Measurements from ENCODE around the gene STRA6.
A peak's percentile ranks its signal among the peaks of the same experiment; 100 is the strongest.

The STRA6 gene

DNA sequence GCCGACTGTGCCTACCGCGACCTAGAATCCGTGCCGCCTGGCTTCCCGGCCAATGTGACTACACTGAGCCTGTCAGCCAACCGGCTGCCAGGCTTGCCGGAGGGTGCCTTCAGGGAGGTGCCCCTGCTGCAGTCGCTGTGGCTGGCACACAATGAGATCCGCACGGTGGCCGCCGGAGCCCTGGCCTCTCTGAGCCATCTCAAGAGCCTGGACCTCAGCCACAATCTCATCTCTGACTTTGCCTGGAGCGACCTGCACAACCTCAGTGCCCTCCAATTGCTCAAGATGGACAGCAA lies 27.7 kb downstream of the STRA6 start:
- Histone ChIP-seq H3K36me3 (ENCODE audit: control insufficient read depth, insufficient read depth, low read length, severe bottlenecking) (peaks cover 7% of the 10 kb centered on the region), H3K9me3 (ENCODE audit: control insufficient read depth, low read length) (no peaks in the 10 kb centered on the region), H3K9ac (ENCODE audit: low read length) (peak overlapping the region; percentile 87), H3K4me1 (ENCODE audit: control insufficient read depth, insufficient read depth, low read length) (peaks cover 70% of the 10 kb centered on the region), H3K27me3 (replicated peaks; ENCODE audit: control insufficient read depth, insufficient read depth, low read length) (no peaks in the 10 kb centered on the region), H3K4me3 (ENCODE audit: low read length) (peak overlapping the region; percentile 77)
- DNase-seq (ENCODE audit: low read depth): no peak

DNA sequence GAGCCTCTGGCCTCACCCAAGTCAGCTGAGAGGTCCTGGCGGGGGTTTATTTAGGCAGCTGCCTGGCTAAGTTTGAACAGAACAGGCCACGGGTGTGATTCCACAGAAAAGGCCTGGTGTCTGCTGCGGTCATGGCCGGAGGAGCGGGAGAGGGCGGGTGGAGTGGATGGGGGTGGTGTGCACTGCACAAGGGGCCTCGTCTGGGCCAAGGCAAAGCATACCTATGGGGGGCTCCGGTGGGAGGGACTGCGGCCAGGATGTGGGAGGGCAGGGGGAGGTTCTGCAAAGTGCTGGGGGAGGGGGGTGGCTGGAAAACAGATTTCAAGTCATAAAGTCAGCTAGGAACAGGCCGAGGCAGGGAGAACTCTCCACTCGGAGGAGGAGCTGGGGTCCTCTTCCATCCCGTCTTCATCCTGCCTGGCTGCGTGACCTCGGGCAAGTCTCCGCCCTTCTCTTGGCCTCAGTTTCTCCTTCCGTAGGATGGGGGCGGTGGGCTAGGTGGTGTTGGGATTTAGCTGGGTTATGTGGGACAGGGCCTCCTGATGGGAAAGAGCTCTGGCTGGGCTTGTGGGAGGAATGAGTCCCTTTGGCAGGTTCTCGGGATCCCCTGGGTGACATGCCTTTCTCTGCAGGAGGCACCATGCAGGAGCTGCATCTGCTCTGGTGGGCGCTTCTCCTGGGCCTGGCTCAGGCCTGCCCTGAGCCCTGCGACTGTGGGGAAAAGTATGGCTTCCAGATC lies 28.2 kb downstream of the STRA6 start:
- Histone ChIP-seq H3K27me3 (replicated peaks; ENCODE audit: control insufficient read depth, insufficient read depth, low read length) (no peaks in the 10 kb centered on the region), H3K4me3 (ENCODE audit: low read length) (peak overlapping the region; percentile 77), H3K36me3 (ENCODE audit: control insufficient read depth, insufficient read depth, low read length, severe bottlenecking) (peaks cover 7% of the 10 kb centered on the region), H3K9me3 (ENCODE audit: control insufficient read depth, low read length) (no peaks in the 10 kb centered on the region), H3K9ac (ENCODE audit: low read length) (peak overlapping the region; percentile 87), H3K4me1 (ENCODE audit: control insufficient read depth, insufficient read depth, low read length) (peaks cover 66% of the 10 kb centered on the region)
- DNase-seq (ENCODE audit: low read depth): no peak

- peak; percentile 59 for DNase-seq (ENCODE audit: low read depth)
- H3K4me3 ChIP-seq (ENCODE audit: low read length): peak within 1 kb of the TSS; percentile 77
- peak within 1 kb of the TSS; percentile 87 for H3K9ac ChIP-seq (ENCODE audit: low read length)
- peaks cover 59% of the 10 kb centered on the region for H3K4me1 ChIP-seq (ENCODE audit: control insufficient read depth, insufficient read depth, low read length)
- no peaks in the 10 kb centered on the region for H3K27me3 ChIP-seq (replicated peaks; ENCODE audit: control insufficient read depth, insufficient read depth, low read length)
- no peaks in the 10 kb centered on the region for H3K9me3 ChIP-seq (ENCODE audit: control insufficient read depth, low read length)
- H3K36me3 ChIP-seq (ENCODE audit: control insufficient read depth, insufficient read depth, low read length, severe bottlenecking): peaks cover 7% of the 10 kb centered on the region
Measured at GRCh38 chr15:74173380-74174218, 29.0 kb downstream of the STRA6 start, which contains the start of gene ISLR. TSS of gene ISLR (plus strand) at chr15:74173710. CDS start at chr15:74174859, 1,149 bp downstream.

- Histone ChIP-seq H3K4me3 (ENCODE audit: low read length) (peak overlapping the region; percentile 77), H3K4me1 (ENCODE audit: control insufficient read depth, insufficient read depth, low read length) (peaks cover 52% of the 10 kb centered on the region)
- no peak for DNase-seq (ENCODE audit: low read depth)
Measured at GRCh38 chr15:74172701-74173379, 29.7 kb downstream of the STRA6 start.

GRCh38 chr15:74171965-74172541 lies 30.5 kb downstream of the STRA6 start:
- no peaks in the 10 kb centered on the region for H3K9me3 ChIP-seq (ENCODE audit: control insufficient read depth, low read length)
- H3K4me1 ChIP-seq (ENCODE audit: control insufficient read depth, insufficient read depth, low read length): peaks cover 44% of the 10 kb centered on the region
- peaks cover 7% of the 10 kb centered on the region for H3K36me3 ChIP-seq (ENCODE audit: control insufficient read depth, insufficient read depth, low read length, severe bottlenecking)
- no peaks in the 10 kb centered on the region for H3K27me3 ChIP-seq (replicated peaks; ENCODE audit: control insufficient read depth, insufficient read depth, low read length)
- peak overlapping the region; percentile 87 for H3K9ac ChIP-seq (ENCODE audit: low read length)
- no peak for DNase-seq (ENCODE audit: low read depth)
- peak overlapping the region; percentile 77 for H3K4me3 ChIP-seq (ENCODE audit: low read length)

More at GRCh38 chr15:74172701-74173379, 29.7 kb downstream of the STRA6 start:
- peak overlapping the region; percentile 87 for H3K9ac ChIP-seq (ENCODE audit: low read length)
- H3K36me3 ChIP-seq (ENCODE audit: control insufficient read depth, insufficient read depth, low read length, severe bottlenecking): peaks cover 7% of the 10 kb centered on the region
- no peaks in the 10 kb centered on the region for H3K27me3 ChIP-seq (replicated peaks; ENCODE audit: control insufficient read depth, insufficient read depth, low read length)
- no peaks in the 10 kb centered on the region for H3K9me3 ChIP-seq (ENCODE audit: control insufficient read depth, low read length)

- no peak overlapping the region for H3K9ac ChIP-seq (ENCODE audit: low read length)
- no peaks in the 10 kb centered on the region for H3K9me3 ChIP-seq (ENCODE audit: control insufficient read depth, low read length)
- peaks cover 7% of the 10 kb centered on the region for H3K36me3 ChIP-seq (ENCODE audit: control insufficient read depth, insufficient read depth, low read length, severe bottlenecking)
- H3K4me1 ChIP-seq (ENCODE audit: control insufficient read depth, insufficient read depth, low read length): peaks cover 33% of the 10 kb centered on the region
- no peak overlapping the region for H3K4me3 ChIP-seq (ENCODE audit: low read length)
- DNase-seq (ENCODE audit: low read depth): no peak
- H3K27me3 ChIP-seq (replicated peaks; ENCODE audit: control insufficient read depth, insufficient read depth, low read length): no peaks in the 10 kb centered on the region
Measured at GRCh38 chr15:74170875-74171578, 31.6 kb downstream of the STRA6 start.

GRCh38 chr15:74170071-74170844 lies 32.3 kb downstream of the STRA6 start:
- Histone ChIP-seq H3K36me3 (ENCODE audit: control insufficient read depth, insufficient read depth, low read length, severe bottlenecking) (peaks cover 1% of the 10 kb centered on the region), H3K9ac (ENCODE audit: low read length) (no peak overlapping the region), H3K4me3 (ENCODE audit: low read length) (no peak overlapping the region), H3K4me1 (ENCODE audit: control insufficient read depth, insufficient read depth, low read length) (peaks cover 26% of the 10 kb centered on the region), H3K27me3 (replicated peaks; ENCODE audit: control insufficient read depth, insufficient read depth, low read length) (no peaks in the 10 kb centered on the region), H3K9me3 (ENCODE audit: control insufficient read depth, low read length) (no peaks in the 10 kb centered on the region)
- no peak for DNase-seq (ENCODE audit: low read depth)

GRCh38 chr15:74168711-74169126 lies 33.9 kb downstream of the STRA6 start:
- DNase-seq (ENCODE audit: low read depth): no peak

DNA sequence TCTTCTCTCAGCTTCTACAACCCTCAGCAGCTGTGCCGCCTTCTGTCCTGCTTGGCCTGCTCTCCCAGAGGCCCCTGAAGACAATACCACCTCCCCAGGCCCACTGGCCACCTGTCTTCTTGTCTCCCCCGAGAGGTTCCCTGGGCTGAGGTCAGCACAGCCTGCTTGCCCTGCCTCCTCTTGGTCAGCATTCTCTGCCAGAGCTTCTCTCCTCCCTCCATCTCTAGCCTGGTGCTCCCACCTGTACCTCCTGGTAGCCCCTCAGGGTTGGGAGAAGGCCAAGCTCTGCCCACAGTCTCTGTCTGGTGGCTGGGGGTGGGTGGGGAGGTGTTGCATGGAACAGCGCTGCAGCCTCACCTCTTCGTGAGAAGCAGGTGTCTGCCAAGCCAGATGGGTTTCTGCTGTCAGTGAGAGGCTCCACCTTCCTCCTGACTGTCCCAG lies 34.7 kb downstream of the STRA6 start:
- no peak for DNase-seq (ENCODE audit: low read depth)
- Histone ChIP-seq H3K4me1 (ENCODE audit: control insufficient read depth, insufficient read depth, low read length) (peaks cover 11% of the 10 kb centered on the region), H3K4me3 (ENCODE audit: low read length) (no peak overlapping the region), H3K9ac (ENCODE audit: low read length) (no peak overlapping the region), H3K27me3 (replicated peaks; ENCODE audit: control insufficient read depth, insufficient read depth, low read length) (peaks cover 14% of the 10 kb centered on the region), H3K9me3 (ENCODE audit: control insufficient read depth, low read length) (no peaks in the 10 kb centered on the region), H3K36me3 (ENCODE audit: control insufficient read depth, insufficient read depth, low read length, severe bottlenecking) (no peaks in the 10 kb centered on the region)

More at GRCh38 chr15:74168711-74169126, 33.9 kb downstream of the STRA6 start:
- Histone ChIP-seq H3K4me3 (ENCODE audit: low read length) (no peak overlapping the region), H3K27me3 (replicated peaks; ENCODE audit: control insufficient read depth, insufficient read depth, low read length) (peaks cover 7% of the 10 kb centered on the region), H3K4me1 (ENCODE audit: control insufficient read depth, insufficient read depth, low read length) (peaks cover 17% of the 10 kb centered on the region), H3K36me3 (ENCODE audit: control insufficient read depth, insufficient read depth, low read length, severe bottlenecking) (no peaks in the 10 kb centered on the region), H3K9me3 (ENCODE audit: control insufficient read depth, low read length) (no peaks in the 10 kb centered on the region), H3K9ac (ENCODE audit: low read length) (no peak overlapping the region)

GRCh38 chr15:74165461-74165860 lies 37.1 kb downstream of the STRA6 start:
- DNase-seq (ENCODE audit: low read depth): no peak
- Histone ChIP-seq H3K4me3 (ENCODE audit: low read length) (no peak overlapping the region), H3K9me3 (ENCODE audit: control insufficient read depth, low read length) (no peaks in the 10 kb centered on the region), H3K36me3 (ENCODE audit: control insufficient read depth, insufficient read depth, low read length, severe bottlenecking) (no peaks in the 10 kb centered on the region), H3K9ac (ENCODE audit: low read length) (no peak overlapping the region), H3K4me1 (ENCODE audit: control insufficient read depth, insufficient read depth, low read length) (no peaks in the 10 kb centered on the region), H3K27me3 (replicated peaks; ENCODE audit: control insufficient read depth, insufficient read depth, low read length) (peaks cover 14% of the 10 kb centered on the region)

Measured in adipocyte (in vitro differentiated cells).